KMS-11 (cell line): ENCODE measurements around the gene ABCD2.
A peak's percentile ranks its signal among the peaks of the same experiment; 100 is the strongest.
"Not testable (repeated sequence)": the region's sequence is repeated elsewhere in the genome, so short reads cannot be mapped to it uniquely, and the experiment has no call there.

ENCODE experiments used
- H2AFZ ChIP-seq: fragments of 200-600 bp; sonication (generic); 2 replicates; pipeline ENCODE4 v1.6.1; 2016; ENCODE audit warnings: antibody characterized with exemption, mixed run types, low read depth
- H3K27ac ChIP-seq: fragments of 200-600 bp; sonication (generic); 2 replicates; pipeline ENCODE4 v1.6.1; 2016; ENCODE audit warnings: mild to moderate bottlenecking, mixed run types
- H3K27me3 ChIP-seq: fragments of 200-600 bp; sonication (generic); 2 replicates; pipeline ENCODE4 v1.6.1; 2017; ENCODE audit warnings: mild to moderate bottlenecking, low read depth, mixed run types, moderate library complexity; ENCODE audit not compliant: insufficient read depth
- H3K36me3 ChIP-seq: fragments of 200-600 bp; sonication (generic); 2 replicates; pipeline ENCODE4 v1.6.1; 2017; ENCODE audit warnings: mild to moderate bottlenecking, mixed run types; ENCODE audit not compliant: insufficient read depth
- H3K4me1 ChIP-seq: fragments of 200-600 bp; sonication (generic); 2 replicates; pipeline ENCODE4 v1.6.1; 2016; ENCODE audit warnings: mild to moderate bottlenecking, low read depth, mixed run types; ENCODE audit not compliant: poor library complexity, severe bottlenecking
- H3K4me2 ChIP-seq: fragments of 200-600 bp; sonication (generic); 2 replicates; pipeline ENCODE4 v1.7.0; 2016; ENCODE audit warnings: mild to moderate bottlenecking, mixed run types
- H3K4me3 ChIP-seq: fragments of 200-600 bp; sonication (generic); IDR thresholded peaks from 2 replicates; pipeline ENCODE4 v1.6.1; 2017; ENCODE audit warnings: low read depth, low read length, mixed read lengths; ENCODE audit not compliant: insufficient read depth
- H3K79me2 ChIP-seq: fragments of 200-600 bp; sonication (generic); 2 replicates; pipeline ENCODE4 v1.6.1; 2016; ENCODE audit warnings: low read depth, mixed run types; ENCODE audit not compliant: insufficient read depth
- H3K9ac ChIP-seq: fragments of 200-600 bp; sonication (generic); 2 replicates; pipeline ENCODE4 v1.6.1; 2016; ENCODE audit warnings: mild to moderate bottlenecking, mixed run types
- H4K20me1 ChIP-seq: fragments of 200-600 bp; sonication (generic); 2 replicates; pipeline ENCODE4 v1.6.1; 2016; ENCODE audit warnings: mild to moderate bottlenecking, mixed run types; ENCODE audit not compliant: insufficient read depth
- CTCF ChIP-seq: fragments of 200-600 bp; sonication (generic); conservative IDR thresholded peaks from 2 replicates; pipeline ENCODE4 v1.6.1; 2017; ENCODE audit warnings: low read depth, mild to moderate bottlenecking, antibody characterized with exemption, low read length, moderate library complexity, mixed read lengths

Gene ABCD2

DNA sequence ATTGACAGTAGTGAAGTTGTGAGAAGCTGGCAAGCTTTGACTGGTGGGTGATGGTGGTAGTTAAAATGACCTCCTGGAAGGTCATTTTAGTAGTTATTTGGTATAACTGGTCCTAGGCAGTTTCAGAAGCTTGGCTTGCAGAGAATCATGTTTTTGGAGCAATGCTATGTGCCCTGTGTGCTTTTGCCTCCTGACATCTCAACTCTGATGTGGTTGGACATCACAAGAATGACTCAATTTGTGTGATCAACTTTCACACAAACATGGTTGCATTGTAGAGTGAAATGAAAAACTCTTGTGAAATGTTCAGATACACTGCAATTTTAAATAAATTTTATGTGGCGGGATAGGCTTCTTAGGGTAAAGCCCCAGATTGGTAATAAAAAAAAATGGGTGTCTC is 8.3 kb upstream of the ABCD2 start:
- H2AFZ ChIP-seq = no peak overlapping the region
- H3K27ac ChIP-seq = no peak overlapping the region
- H3K4me1 ChIP-seq = peaks cover 21% of the 10 kb centered on the region
- no peak overlapping the region for H3K4me2 ChIP-seq
- no peak overlapping the region for H3K4me3 ChIP-seq
- H3K79me2 ChIP-seq = no peaks in the 10 kb centered on the region
- no peak overlapping the region for H3K9ac ChIP-seq
- no peak for TF ChIP-seq CTCF
- no peaks in the 10 kb centered on the region for H4K20me1 ChIP-seq
- no peaks in the 10 kb centered on the region for H3K36me3 ChIP-seq
- no peaks in the 10 kb centered on the region for H3K27me3 ChIP-seq

DNA sequence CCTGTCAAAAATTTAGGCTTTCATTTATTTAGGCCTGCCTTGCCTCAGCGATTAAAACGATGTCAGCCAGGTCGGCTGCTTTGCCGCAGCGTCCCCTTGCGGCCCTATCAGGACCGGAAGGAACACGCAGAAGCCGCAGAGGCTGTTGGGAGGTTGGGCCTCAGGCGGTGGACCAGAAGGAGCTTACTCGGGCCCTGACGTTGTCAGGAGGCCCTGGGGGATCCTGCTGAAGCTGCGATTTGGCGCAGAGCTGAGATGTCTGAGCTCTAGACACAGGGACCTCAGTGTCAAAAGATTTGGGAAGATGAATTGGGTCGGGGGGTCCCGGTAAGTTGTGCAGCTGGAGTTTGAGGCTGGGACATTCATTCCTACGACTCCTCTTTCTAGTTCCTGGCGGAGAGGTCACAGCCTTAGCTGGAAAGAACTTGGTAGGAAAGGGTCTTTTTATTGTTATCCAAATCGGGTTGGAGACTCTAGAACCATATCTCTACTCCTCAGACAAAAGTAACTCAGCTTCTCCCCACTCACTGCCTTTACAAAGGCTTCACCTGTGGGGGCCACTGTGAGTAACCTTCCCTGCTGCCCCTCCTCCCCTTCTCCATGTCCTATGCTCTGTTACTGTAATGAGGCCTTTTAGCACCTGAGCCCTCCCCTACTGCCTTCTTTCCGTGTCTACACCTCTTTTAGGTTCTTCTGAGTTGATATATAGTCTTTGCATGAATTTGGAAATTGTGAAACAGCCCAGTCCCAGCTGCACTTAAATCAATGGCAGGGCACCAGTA is 6.6 kb upstream of the ABCD2 start:
- Histone ChIP-seq H3K4me2 (no peak overlapping the region), H3K79me2 (no peaks in the 10 kb centered on the region), H3K9ac (no peak overlapping the region), H3K4me1 (peaks cover 38% of the 10 kb centered on the region), H3K36me3 (no peaks in the 10 kb centered on the region), H3K4me3 (no peak overlapping the region), H2AFZ (no peak overlapping the region), H3K27ac (no peak overlapping the region), H3K27me3 (no peaks in the 10 kb centered on the region), H4K20me1 (no peaks in the 10 kb centered on the region)
- TF ChIP-seq CTCF = no peak

DNA sequence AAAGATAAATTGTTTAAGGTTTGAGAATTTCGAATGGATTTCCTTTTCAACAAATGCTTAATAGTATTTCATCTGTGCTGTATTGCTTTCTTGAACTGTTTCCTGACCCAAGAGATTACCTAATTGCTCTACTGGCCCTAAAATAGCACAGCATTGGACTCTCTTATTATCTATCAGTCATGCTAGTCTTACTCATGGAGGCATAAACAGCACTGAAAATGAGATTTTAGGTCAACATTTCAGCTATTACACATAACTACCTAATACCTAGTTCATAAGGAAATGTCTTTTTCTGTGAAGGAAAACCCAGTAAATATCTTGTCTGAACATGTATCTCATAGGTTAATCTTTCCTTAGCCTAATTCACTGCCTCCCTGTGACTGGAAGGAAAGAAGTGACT is 4.3 kb upstream of the ABCD2 start:
- Histone ChIP-seq H3K4me3 (no peak overlapping the region), H3K27ac (no peak overlapping the region), H2AFZ (no peak overlapping the region), H3K79me2 (peaks cover 8% of the 10 kb centered on the region), H4K20me1 (no peaks in the 10 kb centered on the region), H3K9ac (no peak overlapping the region), H3K4me1 (peaks cover 38% of the 10 kb centered on the region), H3K4me2 (no peak overlapping the region), H3K36me3 (no peaks in the 10 kb centered on the region), H3K27me3 (no peaks in the 10 kb centered on the region)
- no peak for TF ChIP-seq CTCF

- Histone ChIP-seq H3K4me2 (peak overlapping the region; percentile 95), H2AFZ (peak overlapping the region; percentile 35; the same call in 1 of the 2 replicates), H3K79me2 (peaks cover 16% of the 10 kb centered on the region), H3K4me1 (peaks cover 34% of the 10 kb centered on the region), H3K27ac (peak overlapping the region; percentile 89; the same call in 1 of the 2 replicates)
- H3K36me3 ChIP-seq, H3K27me3 ChIP-seq, H3K4me3 ChIP-seq, H3K9ac ChIP-seq, H4K20me1 ChIP-seq: not testable (repeated sequence)
These were observed 3.6 kb upstream of the ABCD2 start for GRCh38 chr12:39623160-39623559.

GRCh38 chr12:39622306-39622705 is 2.7 kb upstream of the ABCD2 start:
- no peak overlapping the region for H3K4me3 ChIP-seq
- no peaks in the 10 kb centered on the region for H4K20me1 ChIP-seq
- peaks cover 24% of the 10 kb centered on the region for H3K79me2 ChIP-seq
- H3K36me3 ChIP-seq = no peaks in the 10 kb centered on the region
- H3K9ac ChIP-seq = 0 out of 2 replicates have a peak overlapping the region, but pooled peaks have one; percentile 86
- peaks cover 34% of the 10 kb centered on the region for H3K4me1 ChIP-seq
- peak overlapping the region; percentile 89 for H3K27ac ChIP-seq
- peak overlapping the region; percentile 35 for H2AFZ ChIP-seq
- TF ChIP-seq CTCF = no peak
- peak overlapping the region; percentile 95 for H3K4me2 ChIP-seq
- H3K27me3 ChIP-seq = no peaks in the 10 kb centered on the region
